NCI-H748 treated with DMSO at 0.1 percent for 48 hours (cell line): ENCODE measurements around the gene CNTN5.

Experiments used
- DNase-seq: peaks from one replicate; lab custom pipeline; 2025; lab: John Stamatoyannopoulos, UW

Gene CNTN5

GRCh38 chr11:100328626-100329340 is 1308.0 kb downstream of the CNTN5 start:
- DNase-seq: no peak

DNA sequence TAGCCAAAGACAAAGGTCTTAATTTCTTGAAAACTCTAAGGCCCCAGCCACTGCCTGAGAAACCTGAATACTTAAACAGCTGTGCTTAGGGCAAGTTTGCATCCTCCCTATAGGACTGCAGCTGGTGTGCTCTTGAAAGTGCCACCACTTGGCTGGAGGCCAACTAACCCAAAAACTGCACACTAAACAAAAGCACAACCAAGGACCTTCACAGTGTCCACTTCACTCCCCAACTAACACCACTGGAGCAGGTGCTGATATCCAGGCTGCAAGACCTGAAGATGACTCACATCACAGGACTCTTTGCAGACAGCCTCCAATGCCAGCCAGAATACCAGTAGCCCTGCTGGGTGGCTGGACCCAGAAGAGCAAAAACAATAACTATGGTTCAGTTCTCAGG is 1308.6 kb downstream of the CNTN5 start:
- no peak for DNase-seq

- DNase-seq: no peak
Observed at GRCh38 chr11:100336873-100337272, 1316.1 kb downstream of the CNTN5 start.

GRCh38 chr11:100338144-100338840 is 1317.5 kb downstream of the CNTN5 start:
- no peak for DNase-seq

GRCh38 chr11:100340466-100341319 is 1319.9 kb downstream of the CNTN5 start:
- no peak for DNase-seq

- no peak for DNase-seq
Observed at GRCh38 chr11:100353083-100353482, 1332.3 kb downstream of the CNTN5 start.

DNA sequence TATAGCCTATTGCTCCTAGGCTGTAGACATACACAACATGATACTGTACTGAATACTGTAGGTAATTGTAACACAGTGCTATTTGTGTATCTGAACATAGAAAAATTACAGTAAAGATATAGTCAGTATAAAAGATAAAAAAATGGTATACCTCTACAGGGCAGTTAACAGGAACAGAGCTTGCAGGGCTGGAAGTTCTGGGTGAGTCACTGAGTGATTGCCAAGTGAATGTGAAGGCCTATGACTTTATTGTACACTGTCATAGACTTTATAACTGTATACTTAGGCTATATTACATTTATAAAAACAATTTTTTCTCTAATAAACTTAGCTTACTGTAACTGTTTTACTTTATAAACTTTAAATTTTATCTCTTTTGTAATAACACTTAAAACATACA is 1334.0 kb downstream of the CNTN5 start:
- DNase-seq: no peak

DNA sequence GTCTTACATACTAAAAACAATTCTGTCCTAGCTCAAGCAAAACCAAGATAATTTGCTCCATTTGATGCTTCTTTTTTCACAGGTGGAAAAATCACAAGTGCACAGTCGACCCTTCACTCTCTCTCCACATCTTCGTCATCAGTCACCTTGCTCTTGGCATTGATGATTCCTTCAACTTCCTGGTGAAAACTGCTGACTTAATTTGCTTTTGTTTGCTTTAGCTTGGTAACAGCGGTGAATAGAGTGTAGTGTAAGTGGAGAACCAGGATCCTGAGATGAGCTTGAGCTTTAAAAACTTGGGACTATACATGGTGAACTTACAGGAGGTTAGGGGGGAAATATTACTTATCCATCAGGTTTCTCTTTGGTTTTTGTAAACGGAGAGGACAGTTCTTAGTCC is 1335.3 kb downstream of the CNTN5 start:
- DNase-seq: no peak

DNA sequence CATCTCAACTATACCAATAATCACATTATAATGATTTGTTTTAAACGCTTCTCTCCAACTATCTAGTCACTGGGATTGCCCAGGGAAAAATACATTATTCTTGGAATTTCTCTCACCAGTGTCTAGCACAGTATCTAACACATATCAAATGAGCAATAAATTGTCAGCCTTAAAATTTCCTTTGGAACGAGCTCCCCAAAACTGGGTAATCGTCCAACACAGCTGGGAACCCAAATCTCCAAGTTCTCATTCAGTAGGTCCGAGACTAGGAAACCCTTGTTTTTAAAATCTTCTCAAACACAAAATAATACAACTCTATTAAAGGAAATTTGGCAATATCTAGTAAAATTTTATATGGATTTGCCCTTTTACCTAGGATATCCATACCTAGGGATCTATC is 1338.5 kb downstream of the CNTN5 start:
- no peak for DNase-seq

- no peak for DNase-seq
Observed at GRCh38 chr11:100367892-100368291, 1347.1 kb downstream of the CNTN5 start.

GRCh38 chr11:100383357-100383865 is 1362.7 kb downstream of the CNTN5 start:
- DNase-seq: no peak

DNA sequence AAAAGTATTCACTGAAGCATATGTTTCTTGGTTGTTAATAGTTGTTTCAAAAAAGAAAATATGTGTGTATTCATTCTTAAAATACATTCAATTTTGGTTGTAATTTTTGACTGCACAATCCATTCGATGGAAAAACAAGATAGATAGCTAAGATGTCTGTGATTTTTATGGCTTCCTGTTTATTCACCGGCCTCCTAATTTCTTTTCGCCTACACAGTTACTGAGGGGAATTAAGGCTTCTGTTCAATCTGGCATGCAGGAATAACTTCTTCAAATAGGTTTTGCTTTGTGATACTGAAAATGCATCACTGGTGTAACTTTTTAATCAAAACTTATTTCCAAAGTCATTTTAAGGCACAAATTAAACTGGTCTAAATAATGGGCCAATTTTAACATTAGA is 1375.5 kb downstream of the CNTN5 start:
- DNase-seq: no peak

DNA sequence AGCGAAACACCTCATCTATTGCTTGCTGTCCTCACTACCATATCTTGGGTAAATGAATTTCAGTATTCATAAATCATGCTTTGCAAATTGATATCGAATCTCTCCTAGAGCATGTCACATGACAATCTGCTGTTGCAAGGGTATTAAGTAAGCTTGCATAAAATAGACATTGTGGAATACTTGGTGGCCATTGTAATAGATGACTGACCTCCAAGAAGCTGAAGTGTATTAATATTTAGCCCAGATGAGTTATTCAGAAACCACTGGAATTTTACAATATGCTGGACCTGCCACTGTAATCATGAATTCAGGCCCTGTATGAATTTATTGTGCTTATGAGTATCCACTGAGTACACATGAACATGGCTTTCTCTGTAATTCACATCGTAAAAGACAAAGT is 1376.7 kb downstream of the CNTN5 start:
- DNase-seq: no peak

GRCh38 chr11:100403816-100404215 is 1383.1 kb downstream of the CNTN5 start:
- DNase-seq: no peak

- no peak for DNase-seq
Observed at GRCh38 chr11:100404907-100405306, 1384.2 kb downstream of the CNTN5 start.
